Activated T-cell treated with anti-CD3 and anti-CD28 coated beads for 4 hours (primary cell): ENCODE data around the gene TCF23.

Experiments
- DNase-seq: peaks from one replicate; pipeline ENCODE4 v3.0.0-alpha.2; 2020

Gene TCF23

DNA sequence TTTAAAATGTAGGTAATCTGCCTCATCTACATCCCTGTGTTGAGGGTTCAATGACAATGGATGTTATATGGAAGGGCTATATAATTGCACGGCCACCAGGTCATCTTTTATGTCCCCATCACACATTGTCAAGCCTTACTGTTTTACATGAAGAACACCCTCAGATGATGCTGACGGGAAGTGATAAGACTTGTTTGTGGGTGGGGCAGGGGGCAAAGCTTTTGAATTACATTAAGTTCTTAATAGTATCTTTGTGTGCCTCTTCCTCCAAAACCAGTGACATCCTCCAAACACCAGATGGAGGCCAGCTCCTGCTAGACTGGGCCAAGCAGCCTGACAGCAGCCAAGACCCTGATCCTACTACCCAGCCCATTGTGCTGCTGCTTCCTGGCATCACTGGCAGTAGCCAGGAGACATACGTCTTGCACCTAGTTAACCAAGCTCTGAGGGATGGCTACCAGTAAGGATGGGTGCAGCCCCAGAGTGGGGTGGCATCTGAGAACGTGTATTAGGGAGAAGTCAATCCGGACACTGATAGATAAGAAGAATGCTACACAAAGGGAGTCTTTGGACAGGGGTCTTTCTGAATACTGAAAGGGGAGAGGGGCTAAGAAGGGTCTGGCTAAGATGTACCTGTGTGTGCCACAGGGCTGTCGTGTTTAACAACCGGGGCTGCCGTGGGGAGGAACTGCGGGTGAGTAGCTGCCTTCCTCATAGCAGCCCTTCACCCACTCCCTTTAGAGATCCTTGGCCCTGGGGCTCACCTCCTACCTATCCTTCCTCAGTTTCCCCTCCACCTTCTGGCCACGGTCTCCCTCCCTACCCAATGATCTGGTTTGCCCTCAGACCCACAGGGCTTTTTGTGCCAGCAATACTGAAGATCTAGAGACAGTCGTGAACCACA lies 19.9 kb upstream of the TCF23 start:
- no peak for DNase-seq

DNA sequence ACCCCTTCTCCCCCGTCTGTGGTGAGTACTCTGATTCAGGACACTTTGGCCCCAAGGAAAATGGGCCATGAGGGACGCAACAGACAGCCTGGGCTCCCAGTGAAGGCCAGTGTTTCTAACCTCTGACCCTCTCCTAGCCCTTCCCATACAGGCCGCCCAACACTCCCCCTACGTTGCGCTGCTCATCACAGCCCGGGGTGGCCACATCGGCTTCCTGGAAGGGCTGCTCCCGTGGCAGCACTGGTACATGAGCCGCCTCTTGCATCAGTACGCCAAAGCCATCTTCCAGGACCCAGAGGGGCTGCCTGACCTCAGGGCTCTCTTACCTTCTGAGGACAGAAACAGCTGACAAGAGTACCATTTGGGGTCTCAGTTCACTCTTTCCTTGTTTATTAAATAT lies 18.4 kb upstream of the TCF23 start:
- DNase-seq: no peak

DNA sequence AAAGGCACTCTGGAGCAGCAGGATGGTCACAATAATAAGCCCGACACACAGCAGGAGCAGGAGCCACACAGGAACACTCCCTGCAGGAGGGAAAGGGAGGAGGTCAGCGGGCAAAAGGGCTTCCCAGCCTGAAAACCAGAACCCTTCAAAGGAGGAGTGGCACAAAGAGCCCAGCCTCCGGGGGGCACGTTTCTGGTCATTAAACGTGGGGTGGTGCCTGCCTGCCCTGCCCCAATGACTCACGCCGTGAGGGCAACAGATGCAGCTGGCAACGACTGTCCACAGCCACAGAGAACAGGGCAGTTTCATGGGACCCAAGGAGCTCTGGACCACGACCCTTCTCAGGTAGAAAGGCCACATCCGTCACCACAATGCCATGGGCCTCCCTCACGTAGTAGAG lies 17.4 kb upstream of the TCF23 start:
- no peak for DNase-seq

DNA sequence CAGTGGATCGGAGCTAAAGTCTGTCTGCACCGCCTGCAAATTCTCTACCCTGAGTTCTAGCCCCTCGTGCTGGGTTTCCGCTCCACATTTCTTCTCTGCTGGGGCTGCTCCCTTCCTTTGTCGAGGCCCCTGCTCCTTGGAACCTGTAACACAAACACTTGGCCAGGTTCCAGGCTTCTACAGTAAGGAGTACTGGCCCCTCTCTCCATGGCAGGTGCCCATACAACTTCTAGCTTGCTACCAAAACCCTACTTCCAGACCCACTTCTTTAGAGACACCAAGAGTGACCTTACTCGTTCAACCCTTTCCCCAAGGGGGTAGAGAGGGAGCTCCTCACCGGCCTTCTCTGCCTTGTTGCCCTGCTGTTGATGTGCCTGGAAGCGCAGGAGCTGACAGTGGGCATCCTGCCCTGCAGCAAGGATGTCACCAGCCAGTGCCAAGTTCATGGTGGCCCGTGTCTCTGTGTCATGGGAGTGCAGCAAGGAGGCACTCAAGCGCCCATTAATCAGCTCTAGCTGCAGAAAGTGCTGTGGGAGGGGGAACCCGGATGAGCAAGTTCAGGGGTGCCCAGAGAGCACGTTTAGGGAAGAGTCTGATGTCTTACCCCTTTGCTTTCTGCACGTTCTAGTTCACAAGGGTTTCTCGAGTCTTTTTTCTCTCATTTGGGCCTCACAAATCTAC lies 15.5 kb upstream of the TCF23 start:
- DNase-seq: no peak

DNA sequence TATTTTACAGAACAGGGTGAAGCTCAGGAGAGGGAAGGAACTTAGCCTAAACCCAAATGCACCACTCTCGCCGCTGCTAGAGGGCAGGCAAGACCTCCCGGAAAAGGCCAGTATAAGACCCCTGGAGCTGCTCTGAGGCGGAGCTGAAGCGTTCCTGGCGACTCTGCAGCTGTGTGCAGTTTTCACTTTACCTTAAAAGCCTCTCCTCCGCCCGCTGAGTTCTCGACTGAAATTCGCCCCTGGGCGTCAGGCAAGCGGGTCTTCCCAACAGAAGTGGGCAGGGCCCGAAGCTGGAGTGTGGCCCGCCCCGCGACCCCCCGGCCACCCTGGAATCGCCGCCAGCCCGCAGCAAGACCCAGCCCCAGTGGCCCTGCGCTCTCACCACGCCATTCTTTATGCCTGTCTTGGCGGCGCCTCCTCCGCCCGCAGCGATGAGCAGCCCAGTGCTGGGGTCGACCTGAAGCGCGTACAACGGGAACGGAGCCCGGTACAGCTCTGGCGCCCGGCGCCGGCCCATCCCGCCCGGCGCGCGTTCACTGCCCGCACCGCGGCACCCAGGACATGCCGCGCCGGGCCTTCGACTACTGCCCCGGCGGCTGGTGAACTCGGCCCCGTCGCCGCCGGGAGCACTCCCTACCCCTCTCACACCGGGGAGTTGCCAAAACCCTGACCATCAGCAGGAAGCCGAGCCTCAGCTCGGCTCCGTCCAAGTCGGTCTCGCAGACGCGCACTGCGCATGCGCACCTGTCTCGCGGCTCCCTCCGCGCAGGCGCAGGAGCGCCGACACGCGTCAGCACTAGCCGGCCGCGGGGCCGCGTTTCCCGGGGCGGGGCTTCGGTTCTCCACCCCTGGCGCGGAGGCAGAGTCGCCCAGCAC lies 14.7 kb upstream of the TCF23 start, which contains the start of gene PREB:
TSS of gene PREB (minus strand) at position 732 of the 876 bp plus-strand sequence. CDS start at position 517, 215 bp downstream.
- DNase-seq: peak; percentile 97

DNA sequence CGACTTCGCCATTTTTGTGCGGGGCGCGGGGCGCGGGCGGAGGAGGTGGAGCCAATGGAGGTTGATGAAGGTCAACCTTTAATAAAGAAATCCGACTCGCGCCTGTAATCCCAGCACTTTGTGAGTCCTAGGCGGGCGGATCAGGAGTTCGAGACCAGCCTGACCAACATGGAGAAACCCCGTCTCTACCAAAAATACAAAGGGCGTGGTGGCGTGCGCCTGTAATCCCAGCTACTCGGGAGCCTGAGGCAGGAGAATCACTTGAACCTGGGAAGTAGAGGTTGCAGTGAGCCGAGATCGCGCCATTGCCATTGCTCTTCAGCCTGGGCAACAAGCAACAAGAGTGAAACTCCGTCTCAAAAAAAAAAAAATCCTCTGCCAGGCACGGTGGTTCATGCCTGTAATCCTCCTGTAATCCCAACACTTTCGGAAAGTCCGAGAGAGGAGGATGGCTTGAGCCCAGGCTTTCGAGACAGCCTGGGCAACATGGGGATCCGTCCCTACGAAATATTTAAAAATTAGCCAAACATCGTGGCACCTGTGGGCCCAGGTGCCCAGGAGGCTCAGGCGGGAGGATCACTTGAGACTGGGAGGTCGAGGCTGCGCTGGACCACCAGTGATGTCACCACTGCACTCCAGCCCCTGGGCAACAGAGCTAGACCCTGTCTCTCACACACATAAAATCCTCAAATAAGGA lies 13.9 kb upstream of the TCF23 start:
- DNase-seq: no peak

DNA sequence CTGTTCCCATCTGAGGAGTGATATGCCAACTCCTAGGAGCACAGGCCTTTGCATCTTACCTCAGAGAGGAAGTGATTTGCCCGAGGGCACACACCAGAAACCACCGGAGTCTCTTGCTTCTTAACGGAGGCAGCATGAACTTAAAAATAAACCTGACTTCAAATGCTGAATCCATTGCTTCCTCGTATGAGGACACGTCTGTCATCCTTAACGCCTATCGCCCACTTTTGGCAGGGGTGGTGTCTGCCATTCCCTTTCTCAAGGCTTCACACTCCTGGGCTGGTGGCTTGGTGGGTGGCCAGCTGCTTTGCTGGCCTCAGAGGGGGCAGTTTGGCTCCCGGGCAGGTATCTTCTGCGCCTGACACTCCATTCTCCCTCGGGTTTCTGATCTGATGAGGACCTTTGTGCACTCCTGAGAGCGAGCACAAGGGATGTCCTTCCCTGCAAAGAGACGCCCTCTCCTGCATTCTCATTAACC lies 13.3 kb upstream of the TCF23 start:
- no peak for DNase-seq

DNA sequence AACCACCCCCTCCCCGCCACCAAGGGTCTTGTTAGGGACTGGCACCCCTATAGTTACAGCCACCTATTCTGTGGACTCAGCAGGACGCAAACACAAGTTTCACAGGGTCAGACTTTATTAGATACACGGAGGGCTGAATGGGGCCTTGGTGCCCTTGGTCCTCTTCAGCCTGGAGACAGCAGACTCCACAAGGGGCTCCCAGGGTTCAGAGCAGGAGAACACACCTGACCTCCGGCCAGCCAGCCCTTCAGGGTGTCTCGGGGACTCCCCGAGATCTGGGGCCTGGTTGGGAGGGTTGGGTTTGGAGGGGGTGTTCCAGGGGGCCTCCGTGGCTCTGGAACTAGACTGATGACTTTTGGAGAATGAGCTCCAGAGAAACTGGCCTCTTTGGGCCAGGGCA lies 12.1 kb upstream of the TCF23 start:
- no peak for DNase-seq

DNA sequence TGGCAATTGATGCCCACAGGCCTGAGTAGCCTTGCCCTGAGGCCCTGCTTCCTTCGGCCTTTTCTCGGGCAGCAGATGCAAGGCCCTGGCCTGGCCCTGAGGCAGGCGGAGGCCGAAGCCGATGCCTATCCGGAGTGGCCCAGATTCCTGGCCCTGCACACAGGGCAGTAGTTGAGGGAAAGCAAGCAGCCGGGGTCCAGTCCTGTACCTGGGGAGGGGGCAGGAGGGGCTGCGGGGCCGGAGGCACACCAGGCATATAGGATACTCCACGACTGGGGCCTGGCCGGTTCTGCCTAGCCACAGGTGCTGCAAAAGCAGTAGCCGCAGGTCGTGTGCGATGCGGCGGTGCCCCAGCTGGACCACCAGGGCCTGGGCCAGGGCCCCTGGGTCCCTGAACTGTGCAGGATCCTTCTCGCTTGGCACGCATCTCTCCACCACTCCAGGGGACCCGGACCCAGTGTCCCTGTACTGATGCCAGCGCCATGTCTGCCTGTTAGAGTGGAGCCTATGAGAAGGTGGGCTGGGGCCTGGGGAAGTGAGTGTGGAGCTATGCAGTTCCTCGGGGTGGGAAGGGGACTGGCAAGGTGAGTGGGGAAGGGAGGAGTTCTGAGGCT lies 11.4 kb upstream of the TCF23 start:
- DNase-seq: no peak

DNA sequence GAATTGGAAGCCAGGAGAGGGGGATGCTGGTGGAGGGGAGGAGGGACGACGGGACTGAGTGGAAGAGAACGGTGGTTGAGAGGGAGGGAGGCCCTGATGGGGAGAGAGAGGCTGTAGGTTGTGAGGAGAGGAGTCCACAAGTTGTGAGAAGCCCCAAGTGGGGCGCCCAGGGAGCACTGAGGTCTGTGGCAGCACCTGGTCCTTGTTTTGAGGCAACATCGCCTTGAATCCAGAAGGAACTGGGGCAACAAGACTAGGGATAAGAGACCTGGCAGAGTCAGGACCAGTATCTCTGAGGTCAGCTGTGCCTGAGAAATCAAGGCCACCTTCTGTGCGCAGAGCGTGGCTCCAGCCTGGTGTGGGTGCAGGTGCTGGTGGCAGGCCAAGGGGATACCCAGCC lies 10.7 kb upstream of the TCF23 start:
- no peak for DNase-seq

DNA sequence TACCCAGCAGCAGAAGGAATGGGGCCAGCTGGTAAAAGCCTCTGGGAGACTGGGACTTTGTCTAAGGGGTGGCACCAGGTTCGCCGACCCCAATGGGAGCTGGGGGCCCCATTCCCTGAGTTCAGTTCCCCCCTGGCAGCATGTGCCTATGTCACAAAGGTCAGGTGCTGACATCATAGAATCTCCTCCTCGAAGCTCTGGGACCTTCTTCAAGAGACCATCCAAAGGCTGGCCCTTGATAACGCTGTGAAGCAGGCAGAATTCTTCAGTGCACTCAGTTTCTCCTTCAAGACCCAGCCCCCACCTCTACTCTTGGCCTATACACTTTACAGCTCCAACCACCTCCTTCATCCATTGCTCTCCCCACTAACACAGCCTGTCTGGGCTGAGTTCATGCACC lies 9.5 kb upstream of the TCF23 start, which contains the start of gene PRR30:
TSS of gene PRR30 (minus strand) at position 101 of the 400 bp plus-strand sequence. CDS start 1,081 bp downstream, outside the sequence.
- no peak for DNase-seq

DNA sequence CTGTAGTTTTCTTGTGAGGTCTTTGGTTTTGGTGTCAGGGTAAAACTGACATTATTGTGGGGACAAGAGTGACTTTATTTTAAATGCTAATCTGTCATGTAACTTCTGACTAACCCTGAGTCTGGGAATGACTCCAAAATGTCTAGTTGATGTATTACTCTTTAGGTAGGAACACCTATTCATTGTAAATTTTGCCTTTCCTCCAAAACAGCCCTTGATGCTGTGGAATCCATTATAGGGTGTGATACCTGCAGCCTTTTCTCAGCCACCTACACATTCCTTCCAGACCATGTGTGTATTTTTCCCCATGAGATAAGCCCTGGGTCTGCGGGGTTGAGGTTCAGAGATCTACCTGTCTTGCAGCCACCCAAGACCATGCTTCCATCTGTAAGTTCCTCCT lies 5.5 kb upstream of the TCF23 start:
- DNase-seq: no peak

DNA sequence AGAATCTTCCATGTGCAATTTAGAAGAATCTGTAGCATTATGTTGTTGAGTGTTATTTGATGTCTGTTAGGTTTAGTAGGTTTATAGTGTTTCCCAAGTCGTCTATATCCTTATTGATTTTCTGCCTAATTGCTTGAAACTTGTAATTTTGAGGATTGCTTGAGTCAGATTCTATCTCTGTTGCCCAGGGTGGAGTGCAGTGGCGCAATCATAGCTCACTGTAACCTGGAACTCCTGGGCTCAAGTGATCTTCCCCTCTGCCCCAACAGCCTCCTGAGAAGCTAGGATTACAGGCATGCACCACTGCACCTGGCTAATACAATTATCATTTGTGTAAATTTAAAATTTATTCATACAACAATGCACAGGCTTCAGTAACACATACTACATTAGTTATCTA lies 3.1 kb upstream of the TCF23 start:
- no peak for DNase-seq

DNA sequence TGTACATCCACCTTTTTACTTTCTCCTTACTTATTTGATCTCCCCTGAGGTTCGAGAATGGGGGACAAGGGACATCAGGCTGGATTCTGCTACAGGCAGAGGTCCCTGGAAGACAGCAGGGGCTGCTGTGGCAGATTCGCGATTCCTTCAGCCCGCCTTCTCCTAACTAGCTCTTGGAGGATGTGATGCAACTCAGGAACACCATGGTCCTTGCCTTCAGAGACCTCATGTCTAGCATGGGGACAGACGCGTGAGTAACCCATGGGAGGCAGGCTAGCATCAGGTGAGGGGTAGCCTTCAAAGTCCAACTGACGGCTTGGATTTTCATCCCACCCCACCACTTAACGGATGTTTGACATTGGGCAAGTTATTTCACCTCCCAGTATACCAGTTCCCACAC lies 869 bp upstream of the TCF23 start:
- DNase-seq: no peak

DNA sequence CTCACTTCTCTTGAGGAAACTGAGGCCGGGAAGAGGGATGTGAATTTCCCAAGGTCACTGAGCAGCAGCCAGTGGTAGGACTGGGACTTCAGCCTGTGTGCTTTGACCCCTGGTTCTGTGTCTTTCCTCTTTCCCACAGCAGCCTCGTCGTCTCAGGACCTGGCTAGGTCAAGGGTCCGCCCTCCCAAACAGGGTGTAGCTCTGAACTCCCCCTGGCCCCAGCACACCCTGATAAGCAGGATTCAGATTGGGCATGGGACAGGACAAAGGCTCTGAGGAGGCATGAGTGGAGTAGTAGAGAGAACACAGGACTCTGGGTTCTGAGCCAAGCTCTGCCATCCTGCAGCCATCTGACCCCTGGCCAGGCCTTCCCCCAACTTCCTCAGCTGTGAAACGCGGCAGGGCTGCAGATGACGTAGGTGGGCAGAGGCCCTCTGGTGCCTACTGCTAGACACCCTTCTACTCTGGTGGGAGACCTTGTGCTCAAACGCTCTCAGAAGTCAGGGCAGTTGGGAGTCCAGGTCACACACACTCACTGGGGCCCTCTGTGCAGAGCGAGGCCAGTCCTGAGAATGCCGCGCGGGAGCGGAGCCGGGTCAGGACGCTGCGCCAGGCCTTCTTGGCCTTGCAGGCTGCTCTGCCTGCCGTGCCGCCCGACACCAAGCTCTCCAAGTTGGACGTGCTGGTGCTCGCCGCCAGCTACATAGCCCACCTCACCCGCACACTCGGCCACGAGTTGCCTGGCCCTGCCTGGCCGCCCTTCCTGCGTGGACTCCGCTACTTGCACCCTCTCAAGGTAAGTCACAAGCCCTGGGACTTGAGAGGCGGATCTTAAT lies 984 bp downstream of the TCF23 start:
- DNase-seq: no peak

DNA sequence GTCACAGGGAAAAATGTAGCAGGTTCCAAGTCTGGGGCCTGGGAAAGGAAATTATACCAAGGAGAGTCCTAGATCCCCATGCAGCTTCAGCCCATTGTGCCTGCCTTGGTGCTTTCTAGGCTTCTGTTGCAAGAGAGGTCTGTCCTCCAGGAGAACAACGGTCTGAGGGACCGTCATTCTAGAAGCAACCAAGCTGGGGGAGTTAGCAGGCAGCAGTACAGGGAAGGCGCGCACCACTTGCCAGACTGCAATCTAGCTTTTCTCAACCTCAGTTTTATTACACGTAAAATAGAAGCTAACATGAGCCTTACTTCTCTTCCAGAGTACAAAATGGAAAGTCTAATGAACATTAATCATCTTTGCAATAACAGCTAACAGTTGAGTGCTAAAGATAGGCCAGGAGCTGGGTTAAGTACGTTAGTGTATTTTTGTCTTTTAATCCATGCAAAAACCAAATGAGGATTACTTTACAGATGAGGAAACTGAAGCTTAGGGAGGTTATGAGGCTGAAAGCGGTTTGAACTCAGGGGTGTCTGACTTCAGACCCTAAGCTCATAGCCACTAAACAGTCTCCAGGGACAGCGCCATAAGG lies 1.9 kb downstream of the TCF23 start:
- no peak for DNase-seq

DNA sequence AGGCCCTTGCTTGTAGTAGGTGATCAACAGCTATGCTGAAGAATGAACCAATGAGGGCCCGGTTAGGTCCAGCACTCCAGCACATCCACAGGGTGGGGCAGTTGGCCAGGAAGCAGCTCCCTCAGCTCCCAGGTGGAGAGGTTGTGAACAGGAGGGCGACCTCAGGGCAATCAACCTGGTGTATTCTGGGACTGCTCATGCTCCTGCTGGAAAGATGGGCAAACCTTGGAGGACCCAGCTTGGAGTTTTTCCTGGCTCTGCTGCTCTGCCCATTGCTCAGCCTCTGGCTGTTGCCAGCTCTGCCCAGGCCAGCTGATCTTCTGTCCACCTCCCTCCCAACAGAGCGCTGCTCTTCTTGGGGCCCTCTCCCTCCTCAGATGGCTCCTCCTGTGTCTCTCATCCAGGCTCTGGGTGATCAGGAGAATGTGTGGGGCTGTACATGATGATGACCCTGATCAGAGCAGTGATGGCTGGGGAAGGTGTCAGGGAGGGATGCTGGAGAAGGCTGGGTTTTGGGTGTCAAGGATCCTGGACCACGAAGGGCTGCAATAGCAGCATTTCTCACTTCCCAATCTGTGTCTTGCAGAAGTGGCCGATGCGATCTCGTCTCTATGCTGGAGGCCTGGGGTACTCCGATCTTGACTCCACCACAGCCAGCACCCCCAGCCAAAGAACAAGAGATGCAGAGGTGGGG lies 3.4 kb downstream of the TCF23 start:
- no peak for DNase-seq

DNA sequence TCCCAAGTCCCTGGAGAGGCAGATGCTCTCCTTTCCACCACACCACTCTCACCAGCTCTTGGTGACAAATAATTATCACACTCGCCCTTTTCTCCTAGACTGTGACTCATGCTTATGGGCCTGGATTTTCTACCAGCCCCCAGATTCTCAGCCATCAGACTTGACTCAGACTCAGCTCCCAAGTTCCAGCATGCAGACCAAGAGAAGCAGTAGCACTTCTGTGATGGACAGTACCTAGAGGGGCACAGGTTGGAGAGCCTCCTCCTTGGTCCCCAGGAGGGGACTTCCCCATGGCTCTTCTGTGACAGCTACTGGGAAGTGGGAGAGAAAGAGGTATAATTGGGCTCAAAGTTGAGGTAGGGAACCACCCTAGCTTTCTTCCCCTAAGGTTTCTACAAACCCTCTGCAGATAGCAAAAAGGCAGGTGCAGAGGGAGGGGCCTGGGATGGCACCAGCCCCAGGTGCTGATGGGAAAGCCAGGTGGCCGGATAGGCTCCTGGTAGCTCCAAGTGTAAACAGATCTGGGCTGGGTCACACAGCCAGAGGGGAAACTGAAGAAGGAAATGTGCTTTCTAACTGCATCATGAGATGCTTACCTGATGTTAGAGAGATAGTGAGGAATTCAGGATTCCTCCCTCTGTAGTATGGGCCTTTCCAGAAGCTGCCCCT lies 4.1 kb downstream of the TCF23 start:
- DNase-seq: no peak

DNA sequence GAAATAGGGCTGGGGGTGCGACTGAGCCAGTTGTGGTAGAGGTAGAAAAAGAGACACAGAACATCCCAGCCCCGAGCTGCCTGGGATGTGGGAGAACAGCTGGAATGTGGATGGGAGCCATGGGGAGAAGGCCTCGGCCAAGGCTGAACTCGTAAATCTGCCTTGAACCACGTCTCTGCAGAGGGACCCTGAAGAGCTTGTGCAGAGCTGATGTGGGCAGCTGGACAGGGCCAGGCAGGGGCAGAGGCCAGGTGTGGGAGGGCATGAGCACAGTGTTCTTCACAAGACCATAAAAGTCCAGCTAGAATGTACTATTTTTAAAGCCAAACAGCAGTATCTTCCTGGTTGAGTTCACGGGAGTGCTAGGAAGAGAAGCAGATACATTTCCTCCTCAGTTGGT lies 5.7 kb downstream of the TCF23 start:
- DNase-seq: no peak
